Fibroblast of lung (primary cell): ENCODE data around the gene CHORDC1. TPM values are rescaled to one million over a fixed set of nuclear protein-coding genes. Genes with fewer than 3 reads are reported as not detected.

Experiments
- DNase-seq, 2 donors: peaks; one replicate each; pipeline versions ENCODE4 v3.0.0 to v3.0.0-alpha.2; 2010; ENCODE audit warnings: low read depth in 2 of 2
- H2AFZ ChIP-seq: 2 replicates; pipeline ENCODE4 v1.5.1; 2012; ENCODE audit warnings: low read length, control low read depth, inconsistent platforms
- H3K27ac ChIP-seq: 2 replicates; pipeline ENCODE4 v1.5.1; 2011; ENCODE audit warnings: low read length, control low read depth; ENCODE audit not compliant: insufficient read depth
- H3K27me3 ChIP-seq: 2 replicates; pipeline ENCODE4 v1.5.1; 2011; ENCODE audit warnings: mild to moderate bottlenecking, low read length; ENCODE audit not compliant: control insufficient read depth, insufficient read depth
- H3K36me3 ChIP-seq: 2 replicates; pipeline ENCODE4 v1.5.1; 2011; ENCODE audit warnings: low read length; ENCODE audit not compliant: control insufficient read depth, insufficient read depth
- H3K4me1 ChIP-seq: 2 replicates; pipeline ENCODE4 v1.5.1; 2011; ENCODE audit warnings: low read length; ENCODE audit not compliant: control insufficient read depth, insufficient read depth; ENCODE audit errors: extremely low read depth
- H3K4me2 ChIP-seq: 2 replicates; pipeline ENCODE4 v1.5.1; 2011; ENCODE audit warnings: low read length, control low read depth; ENCODE audit not compliant: insufficient read depth; ENCODE audit errors: extremely low read depth
- H3K4me3 ChIP-seq, 4 experiments: fragments of 200-600 bp in 1 of 4; sonication (generic) in 1 of 4; replicated peaks in 1 of 4; 2 replicates each; pipeline ENCODE4 v1.5.1; 2011 to 2016; ENCODE audit warnings: low read length in 4 of 4, low read depth in 3 of 4, mild to moderate bottlenecking in 3 of 4, control low read depth in 2 of 4, inconsistent platforms in 1 of 4, mixed read lengths in 1 of 4; ENCODE audit not compliant: insufficient read depth in 1 of 4; ENCODE audit errors: control extremely low read depth in 1 of 4
- H3K79me2 ChIP-seq: 2 replicates; pipeline ENCODE4 v1.5.1; 2012; ENCODE audit warnings: mild to moderate bottlenecking, low read length, inconsistent platforms; ENCODE audit not compliant: control insufficient read depth, insufficient read depth
- H3K9ac ChIP-seq: 2 replicates; pipeline ENCODE4 v1.5.1; 2011; ENCODE audit warnings: mild to moderate bottlenecking, low read length, control low read depth; ENCODE audit not compliant: insufficient read depth
- H3K9me3 ChIP-seq: 2 replicates; pipeline ENCODE4 v1.5.1; 2012; ENCODE audit warnings: low read depth, low read length; ENCODE audit not compliant: control insufficient read depth, insufficient read depth
- H4K20me1 ChIP-seq: 2 replicates; pipeline ENCODE4 v1.5.1; 2011; ENCODE audit warnings: low read length; ENCODE audit not compliant: control insufficient read depth, insufficient read depth; ENCODE audit errors: extremely low read depth
- CTCF ChIP-seq, 2 donors: IDR thresholded peaks in 1 of 2; conservative IDR thresholded peaks in 1 of 2; 1 replicate in 1 of 2; 2 replicates in 1 of 2; pipeline ENCODE4 v1.5.1; 2011 to 2012; ENCODE audit warnings: low read length in 2 of 2, control low read depth in 1 of 2, inconsistent platforms in 1 of 2, low read depth in 1 of 2, mild to moderate bottlenecking in 1 of 2
- EZH2 ChIP-seq: IDR thresholded peaks from 2 replicates; pipeline ENCODE4 v1.5.1; 2012; ENCODE audit warnings: low read length, control low read depth, mild to moderate bottlenecking; ENCODE audit errors: missing control alignments
- polyA plus RNA-seq, 2 donors: library from polyadenylated mRNA; depleted of rRNA in 1 of 2; stranded (reverse) in 1 of 2; unstranded in 1 of 2; fragments of >200 nt; gene quantifications; 2 replicates each; pipeline ENCODE4 v1.2.1, GENCODE V29; 2011 to 2012; ENCODE audit warnings: missing spikeins in 1 of 2
- total RNA-seq: library from RNA; depleted of rRNA; stranded (reverse); fragments of >200 nt; gene quantifications from 2 replicates; pipeline ENCODE4 v1.2.1, GENCODE V29; 2014

Gene CHORDC1
- total and polyA plus RNA-seq, 2 donors (not counting 1 experiment from before 2014, with no cell fraction given): 15.8 to 46.9 TPM

GRCh38 chr11:90204407-90204806, 18.4 kb downstream of the CHORDC1 start:
- no peak overlapping the region for H3K4me2 ChIP-seq
- H3K27ac ChIP-seq: no peak overlapping the region
- H4K20me1 ChIP-seq: no peaks in the 10 kb centered on the region
- no peaks in the 10 kb centered on the region for H3K79me2 ChIP-seq
- no peak overlapping the region for H3K9ac ChIP-seq
- H3K4me3 ChIP-seq: no peak overlapping the region
- DNase-seq: no peak
- no peaks in the 10 kb centered on the region for H3K36me3 ChIP-seq
- no peak overlapping the region for H2AFZ ChIP-seq
- no peak for TF ChIP-seq CTCF (conservative IDR thresholded peaks at IDR 0.05 in 1 of 2, IDR thresholded peaks at IDR 0.05 in 1 of 2; ENCODE audit: low read depth in 1 of 2, low read length in 2 of 2)
- no peak for TF ChIP-seq EZH2
- no peaks in the 10 kb centered on the region for H3K4me1 ChIP-seq
- H3K27me3 ChIP-seq: no peaks in the 10 kb centered on the region
- H3K9me3 ChIP-seq: no peaks in the 10 kb centered on the region

GRCh38 chr11:90202342-90202741, 20.5 kb downstream of the CHORDC1 start:
- no peak overlapping the region for H3K4me3 ChIP-seq
- H3K9ac ChIP-seq: no peak overlapping the region
- DNase-seq: no peak
- TF ChIP-seq CTCF (conservative IDR thresholded peaks at IDR 0.05 in 1 of 2, IDR thresholded peaks at IDR 0.05 in 1 of 2; ENCODE audit: low read depth in 1 of 2, low read length in 2 of 2): no peak
- H3K27me3 ChIP-seq: no peaks in the 10 kb centered on the region
- H2AFZ ChIP-seq: no peak overlapping the region
- no peak overlapping the region for H3K4me2 ChIP-seq
- no peaks in the 10 kb centered on the region for H3K79me2 ChIP-seq
- H3K27ac ChIP-seq: no peak overlapping the region
- no peaks in the 10 kb centered on the region for H4K20me1 ChIP-seq
- no peaks in the 10 kb centered on the region for H3K9me3 ChIP-seq
- no peaks in the 10 kb centered on the region for H3K36me3 ChIP-seq
- H3K4me1 ChIP-seq: no peaks in the 10 kb centered on the region

- H3K4me1 ChIP-seq: no peaks in the 10 kb centered on the region
- H3K9me3 ChIP-seq: no peaks in the 10 kb centered on the region
- H3K27me3 ChIP-seq: no peaks in the 10 kb centered on the region
- no peaks in the 10 kb centered on the region for H3K36me3 ChIP-seq
- no peak overlapping the region for H2AFZ ChIP-seq
- H3K79me2 ChIP-seq: no peaks in the 10 kb centered on the region
- TF ChIP-seq CTCF (conservative IDR thresholded peaks at IDR 0.05 in 1 of 2, IDR thresholded peaks at IDR 0.05 in 1 of 2; ENCODE audit: low read depth in 1 of 2, low read length in 2 of 2) (no peak), EZH2 (no peak)
- no peaks in the 10 kb centered on the region for H4K20me1 ChIP-seq
- no peak overlapping the region for H3K4me2 ChIP-seq
- no peak overlapping the region for H3K9ac ChIP-seq
- DNase-seq: peak in 1 of 2 donors; percentile 22
- H3K4me3 ChIP-seq: no peak overlapping the region
- H3K27ac ChIP-seq: no peak overlapping the region
These were observed 25.5 kb downstream of the CHORDC1 start for GRCh38 chr11:90197377-90197776.
